C4-2B (cell line): ENCODE results near the gene PARVA.

Experiments used
- H3K27ac ChIP-seq: fragments of 450-650 bp; 2 replicates; pipeline ENCODE4 v1.5.1; 2017
- CTCF ChIP-seq: fragments of 450-650 bp; conservative IDR thresholded peaks from 2 replicates; pipeline ENCODE4 v1.5.1; 2017; ENCODE audit warnings: mild to moderate bottlenecking
- ZFX ChIP-seq: fragments of 450-650 bp; IDR thresholded peaks from 2 replicates; pipeline ENCODE4 v1.6.1; 2017

Gene PARVA

GRCh38 chr11:12448131-12448939, 71.0 kb downstream of the PARVA start:
- TF ChIP-seq ZFX (no peak), CTCF (no peak)
- H3K27ac ChIP-seq, result no peak overlapping the region

GRCh38 chr11:12449961-12450715, 72.8 kb downstream of the PARVA start:
- H3K27ac ChIP-seq, result no peak overlapping the region
- no peak for TF ChIP-seq CTCF
- no peak for TF ChIP-seq ZFX

GRCh38 chr11:12451179-12451814, 73.9 kb downstream of the PARVA start:
- H3K27ac ChIP-seq, result no peak overlapping the region
- TF ChIP-seq CTCF (no peak), ZFX (no peak)

DNA sequence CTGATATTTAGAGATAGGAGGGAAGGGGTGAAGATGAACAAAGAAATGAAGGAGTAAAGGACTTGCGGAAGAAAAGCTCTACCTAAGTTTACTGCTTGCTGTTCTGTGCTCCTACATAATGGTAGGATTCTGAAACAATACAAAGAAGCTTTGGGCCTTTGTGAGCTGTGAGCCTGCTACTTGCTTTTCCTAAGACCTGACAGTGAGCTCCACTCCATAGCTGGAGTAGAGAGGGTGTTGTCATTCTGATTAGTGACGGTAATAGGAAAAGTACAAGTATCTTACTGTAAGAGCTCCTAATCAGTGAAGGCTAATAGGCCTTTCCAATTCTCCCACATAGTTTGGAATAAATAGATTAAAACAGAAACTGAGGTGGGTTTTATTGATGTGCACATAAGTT, 75.9 kb downstream of the PARVA start:
- TF ChIP-seq CTCF, result no peak
- TF ChIP-seq ZFX, result no peak
- H3K27ac ChIP-seq, result no peak overlapping the region

GRCh38 chr11:12454782-12455181, 77.4 kb downstream of the PARVA start:
- TF ChIP-seq CTCF, result no peak
- no peak overlapping the region for H3K27ac ChIP-seq

GRCh38 chr11:12455938-12456337, 78.6 kb downstream of the PARVA start:
- no peak for TF ChIP-seq ZFX
- no peak for TF ChIP-seq CTCF
- H3K27ac ChIP-seq, result no peak overlapping the region
